Muscle of leg (tissue), 11 donors: ENCODE data around the gene CIZ1. TPM values are rescaled to one million over a fixed set of nuclear protein-coding genes. Genes with fewer than 3 reads are reported as not detected.

Experiments used
- DNase-seq: peaks from one replicate; pipeline ENCODE4 v3.0.0; 2013
- H3K27ac ChIP-seq: one replicate; pipeline ENCODE4 v1.5.1; 2013; ENCODE audit warnings: mild to moderate bottlenecking, low read length, control low read depth
- H3K27me3 ChIP-seq: one replicate; pipeline ENCODE4 v1.6.1; 2013; ENCODE audit warnings: low read length; ENCODE audit not compliant: control insufficient read depth, insufficient read depth
- H3K36me3 ChIP-seq: one replicate; pipeline ENCODE4 v1.6.1; 2013; ENCODE audit warnings: low read length; ENCODE audit not compliant: control insufficient read depth, insufficient read depth
- H3K4me1 ChIP-seq: one replicate; pipeline ENCODE4 v1.6.1; 2013; ENCODE audit warnings: low read length; ENCODE audit not compliant: control insufficient read depth, insufficient read depth
- H3K4me3 ChIP-seq: one replicate; pipeline ENCODE4 v1.5.1; 2013; ENCODE audit warnings: low read length, control low read depth
- H3K9me3 ChIP-seq: replicated peaks from 2 replicates; pipeline ENCODE4 v1.6.1; 2013; ENCODE audit warnings: low read depth, low read length; ENCODE audit not compliant: control insufficient read depth
- WGBS: methylation state at CpG from one replicate; pipeline ENCODE4 v1.1.5; 2013; ENCODE audit warnings: missing lambda C conversion rate; ENCODE audit not compliant: insufficient coverage; 5-methylcytosine and 5-hydroxymethylcytosine counted together
- polyA plus RNA-seq, 8 donors: library from polyadenylated mRNA; unstranded; fragments of 120-200 nt; gene quantifications; one replicate each; pipeline versions ENCODE4 v1.2.1 to v1.2.3, GENCODE V29; 2013; ENCODE audit warnings: inconsistent platforms in 1 of 8, low replicate concordance in 1 of 8; ENCODE audit not compliant: insufficient read length in 8 of 8, insufficient read depth in 1 of 8
- total RNA-seq: library from RNA; stranded (reverse); fragments of 120-200 nt; gene quantifications from one replicate; pipeline ENCODE4 v1.2.4, GENCODE V29; 2013

The CIZ1 gene
- total and polyA plus RNA-seq, 9 donors: 36.4 to 120 (median 102) TPM

DNA sequence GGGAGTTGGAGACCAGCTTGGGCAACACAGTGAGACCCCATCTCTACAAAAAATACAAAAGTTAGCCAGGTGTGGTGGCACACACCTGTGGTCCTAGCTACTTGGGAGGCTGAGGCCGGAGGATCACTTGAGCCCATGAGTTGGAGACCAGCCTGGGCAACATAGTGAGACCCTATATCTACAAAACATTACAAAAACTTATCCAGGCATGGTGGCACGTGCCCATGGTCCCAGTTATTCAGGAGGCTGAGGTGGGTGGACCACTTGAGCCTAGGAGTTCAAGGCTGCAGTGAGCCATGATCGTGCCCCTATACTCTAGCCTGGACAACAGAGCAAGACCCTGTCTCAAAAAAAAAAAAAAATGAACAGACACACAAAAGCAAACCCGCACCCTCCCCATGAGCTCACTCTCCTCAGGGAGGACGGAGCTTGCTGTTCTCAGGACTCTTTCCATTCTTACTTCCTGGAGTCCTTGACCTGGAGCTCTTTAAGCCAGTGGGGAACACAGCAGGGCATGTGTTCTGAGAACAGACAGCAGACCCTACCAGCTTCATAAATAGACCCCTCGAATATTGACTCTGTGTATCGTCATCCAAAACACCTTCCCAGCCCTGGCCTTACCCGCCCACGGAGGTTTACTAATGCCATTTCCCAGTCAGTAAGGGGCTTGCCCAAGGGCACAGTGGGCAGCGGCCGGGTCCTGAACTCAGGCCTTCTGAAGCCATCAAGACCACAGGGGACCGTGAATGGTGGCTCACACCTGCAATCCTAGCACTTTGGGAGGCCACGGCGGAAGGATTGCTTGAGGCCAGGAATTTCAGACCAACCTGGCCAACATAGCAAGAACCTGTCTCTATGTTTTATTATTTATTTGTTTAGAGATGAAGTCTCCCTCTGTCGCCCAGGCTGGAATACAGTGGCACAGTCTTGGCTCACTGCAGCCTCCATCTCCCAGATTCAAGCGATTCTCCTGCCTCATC, 75.0 kb downstream of the CIZ1 start:
- DNase-seq: no peak
- Histone ChIP-seq H3K27me3 (no peaks in the 10 kb centered on the region), H3K9me3 (no peaks in the 10 kb centered on the region), H3K27ac (no peak overlapping the region), H3K4me1 (peaks cover 20% of the 10 kb centered on the region), H3K4me3 (no peak overlapping the region), H3K36me3 (peaks cover 32% of the 10 kb centered on the region)
- 89% methylated on average over 9 of the region's 16 CpGs for WGBS

Other genes starting within 250 kb of the CIZ1 start
- gene EEIG1, start 210.6 kb downstream of the CIZ1 start, total RNA-seq: 5.1 TPM
- 10 to 100 TPM; 12.3 to 23.5 (median 16.3) TPM for gene EEIG1, start 210.6 kb downstream of the CIZ1 start, polyA plus RNA-seq
- 10.0 TPM for gene NAIF1, start 124.3 kb downstream of the CIZ1 start, total RNA-seq
- 1 to 10 TPM; 7.4 to 8.9 (median 8.3) TPM for gene NAIF1, start 124.3 kb downstream of the CIZ1 start, polyA plus RNA-seq
- 14.6 TPM for gene SLC25A25, start 123.3 kb downstream of the CIZ1 start, total RNA-seq
- gene SLC25A25, start 123.3 kb downstream of the CIZ1 start, polyA plus RNA-seq: 10 to 100 TPM; 12.9 to 15.3 (median 14.2) TPM
- gene PTGES2, start 63.8 kb downstream of the CIZ1 start, total RNA-seq: 30.1 TPM
- 10 to 100 TPM; 40.0 to 45.3 (median 41.5) TPM for gene PTGES2, start 63.8 kb downstream of the CIZ1 start, polyA plus RNA-seq
- gene LCN2, start 42.1 kb downstream of the CIZ1 start, total RNA-seq: 0.09 TPM
- gene LCN2, start 42.1 kb downstream of the CIZ1 start, polyA plus RNA-seq: 1 to 10 TPM in 5 of 8 donors, under 1 TPM in 3; 0.72 to 2.8 (median 1.3) TPM
- gene BBLN, start 31.3 kb downstream of the CIZ1 start, total RNA-seq: 41.1 TPM
- gene BBLN, start 31.3 kb downstream of the CIZ1 start, polyA plus RNA-seq: 10 to 100 TPM; 25.5 to 37.8 (median 29.3) TPM
- gene DNM1, start 11.8 kb upstream of the CIZ1 start, total RNA-seq: 18.5 TPM
- gene DNM1, start 11.8 kb upstream of the CIZ1 start, polyA plus RNA-seq: 10 to 100 TPM; 33.5 to 75.6 (median 45.0) TPM
- 91.9 TPM for gene GOLGA2, start 84.4 kb upstream of the CIZ1 start, total RNA-seq
- gene GOLGA2, start 84.4 kb upstream of the CIZ1 start, polyA plus RNA-seq: 100 to 1,000 TPM in 3 of 8 donors, 10 to 100 TPM in 5; 78.6 to 109 (median 90.5) TPM
- gene SWI5, start 84.7 kb upstream of the CIZ1 start, total RNA-seq: 29.9 TPM
- 10 to 100 TPM; 20.5 to 29.6 (median 25.0) TPM for gene SWI5, start 84.7 kb upstream of the CIZ1 start, polyA plus RNA-seq
- 23.9 TPM for gene TRUB2, start 130.9 kb upstream of the CIZ1 start, total RNA-seq
- 10 to 100 TPM; 20.0 to 25.3 (median 23.6) TPM for gene TRUB2, start 130.9 kb upstream of the CIZ1 start, polyA plus RNA-seq
- 26.0 TPM for gene COQ4, start 131.3 kb upstream of the CIZ1 start, total RNA-seq
- 10 to 100 TPM; 24.4 to 39.3 (median 32.8) TPM for gene COQ4, start 131.3 kb upstream of the CIZ1 start, polyA plus RNA-seq
- gene SLC27A4, start 149.0 kb upstream of the CIZ1 start, total RNA-seq: 7.2 TPM
- 10 to 100 TPM; 11.8 to 16.3 (median 13.2) TPM for gene SLC27A4, start 149.0 kb upstream of the CIZ1 start, polyA plus RNA-seq
- 48.3 TPM for gene URM1, start 179.8 kb upstream of the CIZ1 start, total RNA-seq
- gene URM1, start 179.8 kb upstream of the CIZ1 start, polyA plus RNA-seq: 10 to 100 TPM; 55.4 to 82.2 (median 68.5) TPM
- gene CERCAM, start 229.3 kb upstream of the CIZ1 start, total RNA-seq: 57.6 TPM
- gene CERCAM, start 229.3 kb upstream of the CIZ1 start, polyA plus RNA-seq: 100 to 1,000 TPM in 2 of 8 donors, 10 to 100 TPM in 6; 84.1 to 109 (median 97.0) TPM